Sciatic nerve (tissue), 2 donors: ENCODE results near the gene RPH3AL. TPM values are rescaled to one million over a fixed set of nuclear protein-coding genes. Genes with fewer than 3 reads are reported as not detected.
"Not testable (repeated sequence)": the region's sequence is repeated elsewhere in the genome, so short reads cannot be mapped to it uniquely, and the experiment has no call there.

ENCODE experiments used
- ATAC-seq: fragments of 200-7000 bp; cut with Tn5 transposase; one replicate; pipeline ENCODE4 v1.9.1; 2020; ENCODE audit warnings: mild to moderate bottlenecking, moderate library complexity
- DNase-seq: peaks from one replicate; pipeline ENCODE4 v3.0.0-alpha.2; 2020; ENCODE audit warnings: low spot score
- intact Hi-C: fragments of 100-400 bp; cut with DNase I; formaldehyde crosslinking; loops from one replicate; pipeline ENCODE4 v1.14.2; 2022
- total RNA-seq: library from RNA; stranded (reverse); fragmentation: NEBNext Ultra II Directional; extraction: Animal tissue kit (Norgen Biotek cat#: 25700); gene quantifications from one replicate; pipeline ENCODE4 v1.2.1, GENCODE V29; 2021
- donor health status: DM: no; HTN: no; CAD: no.
- donor health status: DM: no; HTN: no; CAD: no.

Gene RPH3AL
- total RNA-seq, 1 donor from 2014 or later, result 19.0 TPM

- no peak for ATAC-seq
- intact Hi-C loops, result no loop called here
- peak; percentile 40 for DNase-seq
Measured at GRCh38 chr17:325270-326009, 27.2 kb downstream of the RPH3AL start.

GRCh38 chr17:323721-324571, 28.7 kb downstream of the RPH3AL start:
- intact Hi-C loops, result no loop called here
- ATAC-seq (no peak), DNase-seq (peak; percentile 48)

- no peak for ATAC-seq
- intact Hi-C loops, result no loop called here
- DNase-seq, result peak; percentile 44
Measured at GRCh38 chr17:323181-323580, 29.4 kb downstream of the RPH3AL start.

- intact Hi-C loops, result no loop called here
- ATAC-seq (no peak), DNase-seq (peak; percentile 58)
Measured at GRCh38 chr17:322006-322780, 30.4 kb downstream of the RPH3AL start.

- ATAC-seq (no peak), DNase-seq (peak; percentile 51)
- intact Hi-C loops, result no loop called here
Measured at GRCh38 chr17:321386-321941, 31.1 kb downstream of the RPH3AL start.

GRCh38 chr17:320809-321385, 31.7 kb downstream of the RPH3AL start:
- peak; percentile 78 for ATAC-seq
- peak; percentile 66 for DNase-seq
- intact Hi-C loops, result no loop called here

GRCh38 chr17:320139-320538, 32.5 kb downstream of the RPH3AL start:
- DNase-seq, result peak; percentile 42
- intact Hi-C loops, result no loop called here
- ATAC-seq, result peak; percentile 31

- DNase-seq, result no peak
- ATAC-seq, result no peak
- intact Hi-C loops, result no loop called here
Measured at GRCh38 chr17:319266-319665, 33.3 kb downstream of the RPH3AL start.

GRCh38 chr17:317070-317469, 35.5 kb downstream of the RPH3AL start:
- intact Hi-C loops, ATAC-seq, DNase-seq: not testable (repeated sequence)

- intact Hi-C loops, ATAC-seq, DNase-seq: not testable (repeated sequence)
Measured at GRCh38 chr17:315399-315798, 37.2 kb downstream of the RPH3AL start.

- ATAC-seq, intact Hi-C loops, DNase-seq: not testable (repeated sequence)
Measured at GRCh38 chr17:314614-314944, 38.0 kb downstream of the RPH3AL start.

- ATAC-seq (no peak), DNase-seq (no peak)
- intact Hi-C loops, result no loop called here
Measured at GRCh38 chr17:313911-314613, 38.5 kb downstream of the RPH3AL start.

GRCh38 chr17:313231-313630, 39.4 kb downstream of the RPH3AL start:
- ATAC-seq (no peak), DNase-seq (no peak)
- intact Hi-C loops, result no loop called here

- intact Hi-C loops, result no loop called here
- ATAC-seq (no peak), DNase-seq (no peak)
Measured at GRCh38 chr17:312476-313148, 40.0 kb downstream of the RPH3AL start.

GRCh38 chr17:311119-311782, 41.4 kb downstream of the RPH3AL start:
- DNase-seq, result no peak
- intact Hi-C loops, result no loop called here
- ATAC-seq, result no peak

GRCh38 chr17:310111-311010, 42.2 kb downstream of the RPH3AL start:
- ATAC-seq, result no peak
- intact Hi-C loops, result no loop called here
- no peak for DNase-seq
